OCI-LY7 (cell line): ENCODE data around the gene NCOA3.

Source experiments
- EZH2phosphoT487 ChIP-seq: fragments of 200-600 bp; sonication (generic); IDR thresholded peaks from 2 replicates; pipeline ENCODE4 v1.6.1; 2018; ENCODE audit warnings: low read depth, borderline replicate concordance, mild to moderate bottlenecking, mixed run types, antibody characterized with exemption, low read length, moderate library complexity, mixed read lengths
- TF ChIP-seq, protein P1 (sequence below): fragments of 200-600 bp; sonication (generic); conservative IDR thresholded peaks from 2 replicates; pipeline ENCODE4 v1.5.1; 2014; ENCODE audit warnings: mild to moderate bottlenecking, antibody characterized with exemption, low read length, moderate library complexity, mixed read lengths

DNA sequence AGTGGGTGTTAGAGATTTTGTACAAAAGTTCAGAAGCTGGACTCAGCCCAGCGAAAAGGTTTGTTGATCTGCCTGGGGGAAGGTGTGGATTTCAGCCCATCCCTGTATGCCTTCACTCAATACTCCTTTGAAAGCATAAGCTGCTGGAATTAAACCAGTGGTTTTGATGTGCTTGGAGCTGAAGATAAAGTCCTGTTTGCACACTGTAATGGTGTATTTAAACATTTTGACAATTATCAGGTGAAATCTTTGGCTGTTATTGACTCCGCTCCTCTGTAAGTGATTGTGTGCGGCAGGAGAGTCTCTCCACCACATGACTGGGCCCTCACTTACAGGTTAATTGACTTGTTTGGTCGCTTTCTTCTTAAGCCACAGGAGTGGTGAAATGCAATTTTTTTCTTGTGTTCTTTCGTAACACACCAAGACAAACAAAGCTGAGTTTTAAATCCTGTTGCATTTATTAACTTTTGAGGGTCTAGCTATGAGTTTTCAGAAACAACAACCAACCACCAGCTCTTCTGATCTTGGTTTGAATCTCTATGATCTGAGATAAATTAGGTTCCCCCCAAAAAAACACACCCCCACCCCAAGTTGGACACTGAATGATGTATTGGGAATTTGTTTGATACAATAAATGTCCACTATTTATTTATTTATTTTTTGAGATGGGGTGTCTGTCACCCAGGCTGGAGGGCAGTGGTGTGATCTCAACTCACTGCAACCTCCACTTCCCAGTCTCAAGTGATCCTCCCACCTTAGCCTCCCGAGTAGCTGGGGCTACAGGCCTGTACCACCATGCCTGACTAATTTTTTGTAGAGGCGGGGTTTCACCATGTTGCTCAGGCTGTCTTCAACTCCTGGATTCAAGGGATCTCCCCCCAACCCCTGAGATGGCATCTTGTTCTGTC, 46.3 kb upstream of the NCOA3 start:
- TF ChIP-seq, protein P1, sequence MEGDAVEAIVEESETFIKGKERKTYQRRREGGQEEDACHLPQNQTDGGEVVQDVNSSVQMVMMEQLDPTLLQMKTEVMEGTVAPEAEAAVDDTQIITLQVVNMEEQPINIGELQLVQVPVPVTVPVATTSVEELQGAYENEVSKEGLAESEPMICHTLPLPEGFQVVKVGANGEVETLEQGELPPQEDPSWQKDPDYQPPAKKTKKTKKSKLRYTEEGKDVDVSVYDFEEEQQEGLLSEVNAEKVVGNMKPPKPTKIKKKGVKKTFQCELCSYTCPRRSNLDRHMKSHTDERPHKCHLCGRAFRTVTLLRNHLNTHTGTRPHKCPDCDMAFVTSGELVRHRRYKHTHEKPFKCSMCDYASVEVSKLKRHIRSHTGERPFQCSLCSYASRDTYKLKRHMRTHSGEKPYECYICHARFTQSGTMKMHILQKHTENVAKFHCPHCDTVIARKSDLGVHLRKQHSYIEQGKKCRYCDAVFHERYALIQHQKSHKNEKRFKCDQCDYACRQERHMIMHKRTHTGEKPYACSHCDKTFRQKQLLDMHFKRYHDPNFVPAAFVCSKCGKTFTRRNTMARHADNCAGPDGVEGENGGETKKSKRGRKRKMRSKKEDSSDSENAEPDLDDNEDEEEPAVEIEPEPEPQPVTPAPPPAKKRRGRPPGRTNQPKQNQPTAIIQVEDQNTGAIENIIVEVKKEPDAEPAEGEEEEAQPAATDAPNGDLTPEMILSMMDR = no peak
- no peak for TF ChIP-seq EZH2phosphoT487
